ENCODE data around the gene HMMR.

HMMR gene

GRCh38 chr5:163458778-163459385 lies 1.6 kb upstream of the HMMR start:
- no peak for DNase-seq (ENCODE audit: low spot score)

- DNase-seq (ENCODE audit: low spot score): no peak
Measured at GRCh38 chr5:163459462-163459818, 992 bp upstream of the HMMR start.

GRCh38 chr5:163459819-163460561 lies 442 bp upstream of the HMMR start, which contains the start of gene NUDCD2:
Gene NUDCD2, minus strand, starts transcription at chr5:163460102. Its CDS starts 52 bp downstream, at chr5:163460050.
- DNase-seq (ENCODE audit: low spot score): peak; percentile 97

DNA sequence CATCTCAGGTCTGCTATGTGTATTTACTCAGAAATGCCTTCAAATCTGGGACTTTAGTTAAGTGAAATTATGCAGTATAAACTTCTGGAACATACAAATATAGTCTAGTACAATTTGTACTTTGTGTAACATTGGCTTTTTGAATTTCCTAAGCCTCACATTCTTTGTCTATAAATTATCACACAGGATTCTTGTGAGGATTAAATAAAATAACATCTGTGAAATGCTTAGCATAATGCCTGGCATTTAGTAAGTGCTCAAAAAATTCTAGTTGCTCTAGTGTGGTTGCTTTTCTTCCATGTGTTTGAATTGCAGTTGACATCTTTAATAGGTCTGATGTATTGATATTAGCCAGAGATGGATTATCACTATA lies 2.6 kb downstream of the HMMR start:
- DNase-seq (ENCODE audit: low spot score): no peak

GRCh38 chr5:163467682-163468081 lies 7.2 kb downstream of the HMMR start:
- no peak for DNase-seq (ENCODE audit: low spot score)

GRCh38 chr5:163473635-163474243 lies 13.3 kb downstream of the HMMR start:
- no peak for DNase-seq (ENCODE audit: low spot score)

DNA sequence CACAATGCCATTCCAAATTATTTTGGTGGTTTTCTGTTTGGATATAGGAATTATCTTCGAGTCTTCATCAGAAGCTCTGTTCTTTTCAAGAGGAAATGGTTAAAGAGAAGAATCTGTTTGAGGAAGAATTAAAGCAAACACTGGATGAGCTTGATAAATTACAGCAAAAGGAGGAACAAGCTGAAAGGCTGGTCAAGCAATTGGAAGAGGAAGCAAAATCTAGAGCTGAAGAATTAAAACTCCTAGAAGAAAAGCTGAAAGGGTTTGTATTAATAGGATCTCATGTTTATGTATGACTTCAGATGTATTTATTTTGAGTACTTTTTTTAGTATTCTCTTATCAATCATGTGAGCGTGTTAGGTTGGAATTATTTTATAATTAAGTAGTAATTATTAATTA lies 15.0 kb downstream of the HMMR start:
- DNase-seq (ENCODE audit: low spot score): no peak

DNA sequence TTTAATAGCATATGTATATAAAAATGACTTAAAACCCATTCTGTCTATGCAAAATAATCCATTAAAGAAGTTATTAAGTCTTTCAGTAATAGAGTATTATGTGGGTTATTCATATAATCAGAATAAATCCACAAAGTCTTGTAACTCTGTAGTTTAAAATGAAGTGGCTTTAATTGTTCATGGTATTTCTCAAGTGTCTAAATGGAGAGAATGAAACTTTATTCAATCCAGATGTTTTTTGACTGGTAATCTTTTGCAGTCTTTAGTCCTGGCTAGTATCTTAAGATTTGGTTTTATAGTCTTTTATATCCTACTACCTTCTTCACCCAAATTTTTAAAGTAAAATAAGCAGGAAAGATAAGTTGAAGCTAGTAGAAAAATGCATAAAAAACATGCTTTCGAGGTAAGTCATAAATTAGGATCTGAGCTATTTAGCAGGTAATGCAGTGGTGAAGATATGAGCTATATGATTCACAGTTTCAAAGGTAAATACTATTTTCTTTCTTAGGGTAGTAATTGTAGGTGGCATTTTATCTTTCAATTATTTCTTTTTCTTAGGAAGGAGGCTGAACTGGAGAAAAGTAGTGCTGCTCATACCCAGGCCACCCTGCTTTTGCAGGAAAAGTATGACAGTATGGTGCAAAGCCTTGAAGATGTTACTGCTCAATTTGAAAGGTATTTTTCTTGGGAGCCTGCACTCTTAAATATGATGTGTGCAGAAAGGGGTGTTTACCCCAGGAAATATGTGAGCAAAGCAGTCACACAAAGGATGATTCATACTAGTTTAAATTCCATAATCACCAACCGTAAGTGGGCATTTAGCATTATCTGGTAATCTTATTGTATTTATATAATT lies 17.9 kb downstream of the HMMR start:
- no peak for DNase-seq (ENCODE audit: low spot score)

DNA sequence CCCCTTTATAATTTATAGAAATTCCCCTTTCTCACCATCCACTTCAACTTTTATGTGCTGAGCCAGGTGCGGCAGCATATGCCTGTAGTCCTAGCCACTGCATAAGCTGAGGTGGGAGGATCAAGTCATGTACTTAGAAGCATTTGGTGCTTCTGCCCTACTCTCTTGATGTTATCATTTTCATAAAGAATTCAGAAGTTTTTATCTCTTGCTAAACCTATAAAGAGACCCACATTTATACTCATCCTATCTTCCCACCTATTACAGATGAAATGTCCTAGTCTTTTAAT lies 18.5 kb downstream of the HMMR start:
- no peak for DNase-seq (ENCODE audit: low spot score)

DNA sequence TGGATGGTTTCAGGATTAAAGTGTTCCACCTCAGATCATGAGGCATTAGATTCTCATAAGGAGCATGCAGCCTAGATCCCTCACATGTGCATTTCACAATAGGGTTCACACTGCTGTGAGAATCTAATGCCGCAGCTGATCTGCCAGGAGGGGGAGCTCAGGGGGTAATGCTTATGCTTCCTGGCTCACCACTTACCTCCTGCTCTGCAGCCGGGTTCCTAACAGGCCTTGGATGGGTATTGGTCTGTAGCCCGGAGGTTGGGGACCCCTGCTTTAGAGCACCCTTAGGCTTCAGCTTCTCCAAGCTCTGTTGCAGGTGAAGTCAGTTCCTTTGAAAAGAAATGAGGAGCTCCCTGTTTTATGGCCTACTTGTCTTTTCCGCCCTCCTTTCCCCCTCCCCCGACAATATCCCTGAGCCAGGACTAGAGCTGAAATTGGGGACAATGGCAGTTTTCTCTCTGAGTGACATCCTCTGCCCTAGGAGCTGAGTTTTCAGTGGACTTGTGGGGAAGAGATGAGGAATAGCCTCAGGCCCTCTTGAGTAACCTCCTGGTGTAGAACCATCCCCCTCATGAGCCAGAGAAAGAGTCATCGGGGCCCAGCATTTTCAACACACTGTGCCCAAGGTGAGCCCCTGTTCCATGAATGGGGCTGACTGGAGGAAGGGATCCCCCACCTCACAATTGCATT lies 28.8 kb downstream of the HMMR start:
- DNase-seq (ENCODE audit: low spot score): no peak

DNA sequence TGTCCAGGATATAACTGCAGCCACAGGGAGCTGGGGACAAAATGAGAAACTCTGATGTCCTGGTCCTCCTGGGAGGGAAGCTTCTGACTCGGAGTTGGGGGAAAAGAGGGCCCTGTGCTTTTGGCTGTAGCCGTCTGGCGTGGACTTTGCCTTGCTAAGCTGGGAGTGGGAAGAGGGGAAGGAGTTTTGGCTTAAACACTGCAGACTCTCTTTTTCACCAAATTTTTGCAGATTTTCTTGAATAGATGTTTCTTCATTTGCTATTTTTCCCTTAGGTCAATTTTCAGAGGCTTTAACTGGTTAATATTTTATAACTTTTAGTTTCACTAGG lies 29.3 kb downstream of the HMMR start:
- DNase-seq (ENCODE audit: low spot score): no peak

DNA sequence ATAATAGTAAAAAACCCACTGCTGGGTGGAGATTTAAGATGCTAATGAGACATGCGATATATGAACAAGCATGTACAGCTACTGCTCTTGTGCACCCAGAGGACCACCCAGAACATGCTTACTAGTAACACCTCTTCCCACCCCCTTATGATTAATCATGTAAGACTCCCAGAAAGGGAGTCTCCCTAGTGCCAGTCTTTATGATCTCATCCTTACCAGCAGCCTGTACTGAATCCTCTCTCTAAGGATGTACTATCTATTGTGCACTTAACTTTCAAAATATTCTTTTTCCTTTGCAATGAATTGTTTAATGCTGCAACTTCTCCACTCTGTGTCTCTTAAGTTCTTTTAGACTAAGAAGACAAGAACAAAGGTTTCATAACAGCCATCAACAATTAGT lies 35.9 kb downstream of the HMMR start:
- DNase-seq (ENCODE audit: low spot score): no peak

DNA sequence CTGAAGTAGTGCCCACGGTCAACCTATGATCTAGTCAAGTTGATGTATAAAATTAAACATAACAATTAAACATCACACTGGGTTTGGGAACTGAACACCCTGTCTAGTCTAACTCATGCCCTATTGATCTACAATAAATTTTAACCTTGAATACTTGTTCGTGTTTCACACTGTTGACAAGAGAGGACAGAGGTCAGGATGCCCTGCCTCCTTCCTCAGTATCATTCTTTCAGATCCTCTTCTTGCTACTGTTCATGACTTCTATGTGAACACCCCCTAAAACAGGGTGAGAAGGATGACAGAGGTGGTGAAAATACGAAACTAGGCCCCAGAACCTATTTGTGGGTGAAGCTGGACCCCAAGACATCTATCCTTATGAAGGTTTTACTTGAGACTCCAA lies 36.9 kb downstream of the HMMR start:
- no peak for DNase-seq (ENCODE audit: low spot score)

DNA sequence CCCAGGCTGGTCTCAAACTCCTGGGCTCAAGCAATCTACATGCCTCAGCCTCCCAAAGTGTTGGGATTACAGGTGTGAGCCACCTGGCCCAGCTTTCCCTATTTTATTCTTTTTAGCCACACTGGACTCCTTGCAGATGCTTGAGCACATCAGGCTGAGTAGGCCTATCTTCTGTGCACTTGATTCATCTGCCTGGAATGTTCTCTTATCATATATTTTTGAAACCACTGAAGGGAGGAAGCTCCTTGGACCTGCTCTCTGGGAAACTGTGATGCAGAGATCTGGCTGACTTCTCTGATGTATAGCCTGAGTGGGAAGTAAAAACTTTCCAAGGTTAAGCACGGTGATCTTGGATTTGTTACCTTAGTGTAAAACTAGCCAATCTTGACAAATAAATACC lies 38.5 kb downstream of the HMMR start:
- DNase-seq (ENCODE audit: low spot score): no peak

- no peak for DNase-seq (ENCODE audit: low spot score)
Measured at GRCh38 chr5:163502521-163502920, 42.1 kb downstream of the HMMR start.

DNA sequence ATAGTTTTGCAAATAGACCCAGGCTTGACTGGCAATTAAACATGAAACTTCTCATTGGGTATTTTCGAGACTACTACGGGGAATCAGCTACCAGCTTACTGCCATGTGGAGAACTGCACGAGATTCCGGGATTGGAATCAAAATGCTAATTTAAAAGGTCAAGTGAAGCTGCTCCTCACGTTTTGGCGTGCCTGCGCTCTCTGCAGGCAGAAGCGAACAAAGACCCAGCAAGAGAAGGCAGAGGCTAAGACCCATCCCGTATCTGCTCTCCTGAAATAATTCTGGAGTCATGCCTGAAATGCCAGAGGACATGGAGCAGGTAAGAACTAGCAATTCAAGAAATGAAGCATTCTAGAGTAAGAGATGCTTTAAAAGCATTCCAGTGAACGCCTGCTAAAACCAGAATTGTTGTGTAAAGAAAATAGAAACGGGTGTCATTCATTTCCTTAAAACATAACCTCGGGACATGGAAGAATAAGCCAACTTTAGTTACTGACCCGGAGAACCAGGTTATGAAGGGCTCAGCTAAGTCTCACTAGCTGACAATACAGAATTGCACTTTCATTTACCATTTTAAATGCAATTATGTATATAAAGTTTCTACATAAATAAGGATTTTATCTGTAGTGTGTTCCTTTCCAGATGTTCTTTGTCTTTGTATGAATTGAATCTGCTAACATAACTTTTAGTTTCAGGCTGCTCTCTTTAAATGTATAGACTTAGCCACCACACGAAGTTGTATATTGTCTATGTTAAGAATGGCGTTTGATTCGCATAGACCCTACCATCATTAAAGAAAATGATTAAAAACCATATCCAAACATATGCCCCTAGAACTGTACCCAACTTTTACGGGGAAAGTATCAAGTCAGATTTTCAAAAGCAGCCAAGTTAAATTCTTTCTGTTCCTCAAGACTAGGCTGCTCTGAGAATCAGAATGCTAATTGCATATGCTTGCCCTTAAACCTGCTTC lies 43.0 kb downstream of the HMMR start:
- DNase-seq (ENCODE audit: low spot score): peak; percentile 73

DNA sequence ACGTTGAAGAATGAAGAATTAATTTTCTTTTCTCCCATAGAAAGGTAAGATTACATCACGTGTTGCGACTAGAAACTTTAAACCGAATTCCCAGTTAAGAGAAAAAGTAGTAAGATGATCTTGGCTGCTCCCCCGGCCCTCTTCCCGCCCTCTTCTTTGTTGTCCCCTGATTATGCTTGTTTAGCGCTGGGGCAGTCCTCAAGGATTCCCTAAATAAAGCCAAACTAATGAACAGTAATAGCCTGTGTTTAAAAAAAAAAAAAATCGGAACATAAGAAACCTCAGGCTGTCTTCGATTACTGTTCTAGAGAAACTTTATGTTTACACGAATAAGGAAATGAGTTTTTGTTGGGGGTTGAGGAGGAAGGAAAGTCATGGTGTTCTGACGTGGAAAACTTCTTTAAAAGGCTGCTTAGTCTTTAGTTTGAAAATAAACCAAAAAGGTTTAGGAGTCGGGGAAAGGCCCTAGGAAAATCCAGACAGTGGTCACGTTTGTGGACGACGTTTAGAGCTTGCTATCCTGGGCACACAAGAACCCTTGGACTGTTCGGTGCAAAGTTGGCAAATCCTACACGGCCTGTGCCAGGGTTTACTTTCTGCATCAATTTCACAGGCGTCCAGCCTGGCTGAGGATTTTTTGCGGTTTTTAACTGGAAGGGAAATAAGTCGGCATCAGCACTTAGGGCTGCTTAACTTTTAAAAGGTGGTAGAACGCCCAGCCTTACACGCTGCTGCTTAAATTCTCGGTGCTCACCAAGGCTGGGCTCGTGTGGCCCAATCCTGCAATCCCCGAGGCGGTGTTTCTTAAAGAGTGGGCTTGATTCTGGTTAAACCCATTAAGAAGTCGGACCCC lies 43.9 kb downstream of the HMMR start:
- peak; percentile 79 for DNase-seq (ENCODE audit: low spot score)

DNA sequence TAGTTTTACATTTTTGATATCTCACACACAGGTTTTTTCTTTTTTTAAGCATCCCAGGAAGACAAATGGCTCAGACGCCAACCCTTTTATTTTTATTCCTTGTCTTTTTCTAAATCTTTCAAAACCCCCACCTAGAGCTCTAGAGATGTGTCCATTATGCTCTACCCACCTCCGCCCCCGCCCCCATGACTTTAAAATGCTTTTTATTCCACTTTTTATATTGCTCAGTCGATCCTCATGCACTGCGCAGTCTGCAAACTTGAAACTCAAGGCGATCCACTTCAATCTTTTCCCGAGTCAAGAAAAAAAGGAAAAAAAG lies 44.6 kb downstream of the HMMR start:
- no peak for DNase-seq (ENCODE audit: low spot score)

GRCh38 chr5:163505368-163506094 lies 45.1 kb downstream of the HMMR start, which contains the start of gene MAT2B:
Gene MAT2B, plus strand, starts transcription at chr5:163505619. Its CDS starts 68 bp downstream, at chr5:163505687.
- peak; percentile 98 for DNase-seq (ENCODE audit: low spot score)

DNA sequence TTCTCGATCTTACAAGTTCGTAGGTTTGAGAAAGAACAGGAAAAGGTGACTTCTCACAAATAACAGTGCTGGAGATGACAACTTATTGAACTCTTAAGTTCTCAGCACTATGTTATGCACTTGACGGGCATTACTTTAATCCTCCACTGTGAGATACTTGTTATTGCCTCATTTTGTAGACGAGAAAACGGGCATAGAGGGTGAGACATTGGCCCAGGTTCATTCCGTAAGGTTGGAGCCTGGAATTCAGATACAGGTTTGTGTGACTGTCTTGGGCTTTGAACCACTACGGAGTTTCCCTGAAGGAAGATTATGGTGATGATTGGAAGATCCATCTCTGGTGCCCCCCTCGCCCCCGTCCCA lies 45.6 kb downstream of the HMMR start:
- no peak for DNase-seq (ENCODE audit: low spot score)
